ENCODE results near the gene PLXNA1. TPM values are rescaled to one million over a fixed set of nuclear protein-coding genes. Genes with fewer than 3 reads are reported as not detected.

Gene PLXNA1
- polyA plus RNA-seq, 1 experiment = 57.2 TPM

DNA sequence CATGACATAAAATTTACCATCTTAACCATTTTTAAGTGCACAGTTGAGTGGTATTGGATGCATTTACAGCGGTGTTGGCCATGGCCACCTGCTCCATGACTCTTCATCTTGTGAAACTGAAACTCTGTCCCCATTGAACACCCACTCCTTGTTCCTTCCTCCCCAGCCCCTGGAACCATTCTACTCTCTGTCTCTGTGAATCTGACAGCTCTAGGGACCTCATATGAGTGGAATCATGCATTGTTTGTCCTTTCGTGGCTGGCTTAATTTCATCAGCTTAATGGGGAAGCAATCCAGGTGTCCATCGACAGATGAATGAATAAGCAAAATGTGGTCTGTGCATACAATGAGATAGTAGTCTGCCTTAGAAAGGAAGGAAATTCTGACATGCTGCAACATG is 42.5 kb downstream of the PLXNA1 start:
- H3K4me3 ChIP-seq (ENCODE audit: low read depth, low read length) = no peak overlapping the region
- no peaks in the 10 kb centered on the region for H3K27me3 ChIP-seq (ENCODE audit: control insufficient read depth, insufficient read depth, low read length)
- ChIA-PET CTCF (interaction anchor here (0.8 to 1.1 kb wide), 2 partner anchors 8 to 344 kb away, joined by 3 read pairs; no protein-coding TSS in a partner anchor), POLR2A (no interaction called here)
- no peak for DNase-seq (ENCODE audit: low read depth)
- TF ChIP-seq, protein P1, sequence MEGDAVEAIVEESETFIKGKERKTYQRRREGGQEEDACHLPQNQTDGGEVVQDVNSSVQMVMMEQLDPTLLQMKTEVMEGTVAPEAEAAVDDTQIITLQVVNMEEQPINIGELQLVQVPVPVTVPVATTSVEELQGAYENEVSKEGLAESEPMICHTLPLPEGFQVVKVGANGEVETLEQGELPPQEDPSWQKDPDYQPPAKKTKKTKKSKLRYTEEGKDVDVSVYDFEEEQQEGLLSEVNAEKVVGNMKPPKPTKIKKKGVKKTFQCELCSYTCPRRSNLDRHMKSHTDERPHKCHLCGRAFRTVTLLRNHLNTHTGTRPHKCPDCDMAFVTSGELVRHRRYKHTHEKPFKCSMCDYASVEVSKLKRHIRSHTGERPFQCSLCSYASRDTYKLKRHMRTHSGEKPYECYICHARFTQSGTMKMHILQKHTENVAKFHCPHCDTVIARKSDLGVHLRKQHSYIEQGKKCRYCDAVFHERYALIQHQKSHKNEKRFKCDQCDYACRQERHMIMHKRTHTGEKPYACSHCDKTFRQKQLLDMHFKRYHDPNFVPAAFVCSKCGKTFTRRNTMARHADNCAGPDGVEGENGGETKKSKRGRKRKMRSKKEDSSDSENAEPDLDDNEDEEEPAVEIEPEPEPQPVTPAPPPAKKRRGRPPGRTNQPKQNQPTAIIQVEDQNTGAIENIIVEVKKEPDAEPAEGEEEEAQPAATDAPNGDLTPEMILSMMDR (IDR thresholded peaks at IDR 0.05; ENCODE audit: insufficient read depth, low read depth, low read length) = no peak
- peaks cover 61% of the 10 kb centered on the region for H3K36me3 ChIP-seq (ENCODE audit: control insufficient read depth, insufficient read depth, low read length)

DNA sequence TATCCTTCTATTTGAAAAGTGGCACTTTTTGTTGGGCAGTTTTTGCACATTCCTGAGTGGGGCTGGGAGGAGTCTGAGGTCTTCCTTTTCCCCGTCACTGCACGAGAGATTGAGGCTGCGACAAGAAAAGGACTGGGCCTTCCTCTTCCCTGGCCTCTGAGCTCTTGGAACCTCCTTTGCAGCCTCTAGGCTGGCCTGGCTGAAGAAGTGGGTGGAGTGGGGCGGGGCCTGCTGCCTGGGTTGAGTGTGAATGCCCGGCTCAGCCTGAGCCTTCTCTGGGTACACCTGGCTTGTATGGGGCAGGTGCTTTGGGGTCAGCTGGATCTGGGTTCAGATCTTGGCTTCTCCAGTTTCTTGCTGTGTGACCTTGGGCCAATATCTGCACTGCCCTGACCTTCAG is 43.1 kb downstream of the PLXNA1 start:
- POLR2A ChIA-PET = no interaction called here
- TF ChIP-seq, protein P1 (IDR thresholded peaks at IDR 0.05; ENCODE audit: insufficient read depth, low read depth, low read length) = no peak
- no peak overlapping the region for H3K4me3 ChIP-seq (ENCODE audit: low read depth, low read length)
- DNase-seq (ENCODE audit: low read depth) = no peak
- CTCF ChIA-PET = interaction anchor here (0.8 to 1.1 kb wide), 2 partner anchors 8 to 345 kb away, joined by 3 read pairs; no protein-coding TSS in a partner anchor
- peaks cover 62% of the 10 kb centered on the region for H3K36me3 ChIP-seq (ENCODE audit: control insufficient read depth, insufficient read depth, low read length)
- H3K27me3 ChIP-seq (ENCODE audit: control insufficient read depth, insufficient read depth, low read length) = no peaks in the 10 kb centered on the region

DNA sequence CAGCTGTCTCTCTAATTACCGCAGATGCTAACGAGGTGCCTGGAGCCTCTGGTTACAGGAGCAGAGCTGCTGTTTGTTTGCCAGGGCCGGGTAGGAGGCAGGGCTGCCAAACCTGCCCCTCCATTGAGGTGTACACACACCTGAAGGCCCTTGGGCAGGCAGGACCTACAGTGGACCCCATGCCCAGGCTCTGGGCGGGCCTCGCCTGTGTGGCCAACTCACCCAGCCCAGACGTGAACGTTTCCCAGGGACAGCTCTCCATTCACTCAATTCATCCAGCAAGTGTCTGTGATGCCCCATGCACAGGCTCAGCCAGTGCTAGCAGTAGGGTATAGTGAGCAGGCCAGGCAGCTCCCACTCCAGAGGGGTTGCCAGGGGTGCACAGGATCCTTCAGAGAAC is 43.7 kb downstream of the PLXNA1 start:
- no peak for DNase-seq (ENCODE audit: low read depth)
- POLR2A ChIA-PET = no interaction called here
- Histone ChIP-seq H3K4me3 (ENCODE audit: low read depth, low read length) (no peak overlapping the region), H3K36me3 (ENCODE audit: control insufficient read depth, insufficient read depth, low read length) (peaks cover 61% of the 10 kb centered on the region), H3K27me3 (ENCODE audit: control insufficient read depth, insufficient read depth, low read length) (no peaks in the 10 kb centered on the region)
- TF ChIP-seq, protein P1 (IDR thresholded peaks at IDR 0.05; ENCODE audit: insufficient read depth, low read depth, low read length) = no peak
- CTCF ChIA-PET = no interaction called here

DNA sequence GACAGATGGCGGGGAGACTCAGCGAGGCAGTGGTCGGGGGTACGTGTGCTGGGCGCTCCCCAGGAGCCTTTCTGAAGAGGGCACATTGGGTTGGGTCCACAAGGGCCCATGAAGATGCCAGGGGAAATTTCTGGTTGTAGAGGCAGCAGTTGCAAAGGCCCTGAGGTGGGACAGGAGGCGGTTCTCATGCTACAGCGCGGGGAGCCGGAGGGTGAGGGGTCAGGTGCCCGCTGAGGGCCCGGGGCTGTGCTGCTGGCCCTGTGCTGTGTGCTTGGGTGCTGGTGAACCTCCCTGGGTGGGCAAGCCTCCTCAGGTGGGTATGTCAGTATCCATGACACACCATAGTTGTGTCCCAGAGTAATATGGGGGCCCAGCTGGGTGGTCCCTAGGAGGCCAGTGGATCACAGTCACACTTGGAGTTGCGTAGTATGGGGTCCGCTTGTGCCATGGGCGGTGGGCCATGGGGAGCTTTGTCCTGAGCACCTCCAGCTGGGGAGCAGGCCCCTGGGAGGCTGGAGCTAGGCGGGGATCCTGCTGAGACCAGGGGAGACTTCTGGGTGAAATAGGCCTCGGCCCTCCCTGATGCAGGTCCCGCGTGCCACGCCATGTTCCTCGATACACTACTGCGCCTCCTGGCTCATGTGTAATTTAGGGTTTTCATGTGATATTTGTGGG is 44.3 kb downstream of the PLXNA1 start:
- ChIA-PET CTCF (no interaction called here), POLR2A (no interaction called here)
- TF ChIP-seq, protein P1 (IDR thresholded peaks at IDR 0.05; ENCODE audit: insufficient read depth, low read depth, low read length) = no peak
- no peaks in the 10 kb centered on the region for H3K27me3 ChIP-seq (ENCODE audit: control insufficient read depth, insufficient read depth, low read length)
- peaks cover 59% of the 10 kb centered on the region for H3K36me3 ChIP-seq (ENCODE audit: control insufficient read depth, insufficient read depth, low read length)
- no peak for DNase-seq (ENCODE audit: low read depth)
- no peak overlapping the region for H3K4me3 ChIP-seq (ENCODE audit: low read depth, low read length)

DNA sequence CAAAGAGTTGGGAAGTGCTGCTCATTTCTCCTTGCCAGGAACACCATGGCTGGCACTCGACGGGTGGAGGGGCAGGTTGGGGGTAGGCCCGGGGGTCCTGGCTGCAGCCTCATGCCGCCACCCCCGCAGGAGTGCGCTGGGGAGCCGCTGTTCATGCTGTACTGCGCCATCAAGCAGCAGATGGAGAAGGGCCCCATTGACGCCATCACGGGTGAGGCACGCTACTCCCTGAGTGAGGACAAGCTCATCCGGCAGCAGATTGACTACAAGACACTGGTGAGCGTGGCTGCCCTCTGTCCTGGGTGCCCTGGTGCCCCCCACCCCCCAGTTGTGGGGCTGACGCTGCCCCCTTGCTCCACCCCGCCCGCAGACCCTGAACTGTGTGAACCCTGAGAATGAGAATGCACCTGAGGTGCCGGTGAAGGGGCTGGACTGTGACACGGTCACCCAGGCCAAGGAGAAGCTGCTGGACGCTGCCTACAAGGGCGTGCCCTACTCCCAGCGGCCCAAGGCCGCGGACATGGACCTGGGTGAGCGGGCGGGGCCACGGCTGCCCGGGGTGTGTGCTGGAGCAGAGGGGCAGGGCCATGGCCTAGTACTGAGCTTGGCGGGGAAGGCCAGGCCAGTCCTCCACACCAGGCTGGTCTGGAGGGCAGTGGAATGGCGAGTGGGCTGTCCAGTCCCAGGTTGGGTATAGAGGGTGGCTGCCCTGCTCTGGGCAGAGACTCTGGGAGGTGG is 45.1 kb downstream of the PLXNA1 start:
- Histone ChIP-seq H3K36me3 (ENCODE audit: control insufficient read depth, insufficient read depth, low read length) (peaks cover 57% of the 10 kb centered on the region), H3K4me3 (ENCODE audit: low read depth, low read length) (no peak overlapping the region), H3K27me3 (ENCODE audit: control insufficient read depth, insufficient read depth, low read length) (no peaks in the 10 kb centered on the region)
- CTCF ChIA-PET = no interaction called here
- POLR2A ChIA-PET = no interaction called here
- DNase-seq (ENCODE audit: low read depth) = no peak
- TF ChIP-seq, protein P1 (IDR thresholded peaks at IDR 0.05; ENCODE audit: insufficient read depth, low read depth, low read length) = no peak
